HepG2 (cell line): ENCODE data around the gene GPR158. TPM values are rescaled to one million over a fixed set of nuclear protein-coding genes. Genes with fewer than 3 reads are reported as not detected.

ENCODE experiments used
- ATAC-seq: fragments of 200-7000 bp; cut with Tn5 transposase; 3 replicates; pipeline ENCODE4 v1.9.1; 2020; ENCODE audit warnings: mild to moderate bottlenecking, moderate library complexity
- BruUV-seq: library from RNA; stranded (reverse); fragments of 400-500 nt; replicated peaks from 2 replicates; lab custom pipeline; 2021; lab: Mats Ljungman, UMichigan
- CTCF ChIA-PET: fragments of 300-600 bp; formaldehyde crosslinking; extraction: SDS; loops from one replicate; lab custom pipeline; 2021; ENCODE audit warnings: low total read pairs, inconsistent platforms, low intra/inter-chr PET ratio; lab: Yijun Ruan, JAX
- POLR2A ChIA-PET: fragments of 350-600 bp; sonication (Branson Sonifier 250); formaldehyde crosslinking; loops from one replicate; lab custom pipeline; 2020; ENCODE audit warnings: antibody characterized with exemption, inconsistent platforms; lab: Yijun Ruan, JAX
- DNase-seq: peaks from one replicate; pipeline ENCODE4 v3.0.0-alpha.2; 2015; ENCODE audit warnings: low spot score
- FAIRE-seq: peaks from 3 replicates; lab custom pipeline; 2011; peaks lifted over from hg19 to GRCh38; lab: Jason Lieb, UNC
- H2AFZ ChIP-seq: one replicate; pipeline ENCODE4 v1.6.1; 2011; ENCODE audit warnings: low read length, inconsistent platforms
- H3K27ac ChIP-seq: fragments of 300-600 bp; 3 replicates; pipeline ENCODE4 v1.8.0; 2011; ENCODE audit warnings: mixed run types, mild to moderate bottlenecking, mixed read lengths, low read length, inconsistent platforms; ENCODE audit not compliant: insufficient read depth; ENCODE audit errors: extremely low read length
- H3K27me3 ChIP-seq, 2 experiments: fragments of 200-600 bp in 1 of 2; 2 replicates in 1 of 2; 3 replicates in 1 of 2; pipeline versions ENCODE4 v1.6.0 to v1.8.0; 2011; ENCODE audit warnings: low read length in 2 of 2, mild to moderate bottlenecking in 2 of 2, moderate library complexity in 2 of 2, inconsistent platforms in 1 of 2; ENCODE audit not compliant: insufficient read depth in 2 of 2, control insufficient read depth in 1 of 2
- H3K36me3 ChIP-seq, 2 experiments: fragments of 200-600 bp in 1 of 2; replicated peaks in 1 of 2; 2 replicates in 1 of 2; 3 replicates in 1 of 2; pipeline versions ENCODE4 v1.5.1 to v1.8.0; 2011; ENCODE audit warnings: low read length in 2 of 2, inconsistent platforms in 1 of 2; ENCODE audit not compliant: insufficient read depth in 2 of 2, control insufficient read depth in 1 of 2
- H3K4me1 ChIP-seq: 2 replicates; pipeline ENCODE4 v1.5.1; 2012; ENCODE audit warnings: low read length, inconsistent platforms; ENCODE audit not compliant: insufficient read depth
- H3K4me2 ChIP-seq: 2 replicates; pipeline ENCODE4 v1.6.0; 2011; ENCODE audit warnings: low read depth, low read length, inconsistent platforms
- H3K4me3 ChIP-seq, 3 experiments: fragments of 200-600 bp in 1 of 3; sonication (generic), shearing (Covaris generic) in 1 of 3; replicated peaks in 1 of 3; 2 replicates each; pipeline ENCODE4 v1.5.1; 2011 to 2016; ENCODE audit warnings: low read length in 3 of 3, inconsistent platforms in 2 of 3, low read depth in 2 of 3, mild to moderate bottlenecking in 2 of 3, control low read depth in 1 of 3, mixed read lengths in 1 of 3; ENCODE audit not compliant: insufficient read depth in 1 of 3
- H3K79me2 ChIP-seq: one replicate; pipeline ENCODE4 v1.6.1; 2011; ENCODE audit warnings: low read length, inconsistent platforms; ENCODE audit not compliant: insufficient read depth
- H3K9ac ChIP-seq: 2 replicates; pipeline ENCODE4 v1.6.0; 2011; ENCODE audit warnings: mild to moderate bottlenecking, low read depth, low read length, inconsistent platforms; ENCODE audit not compliant: insufficient read depth
- H3K9me3 ChIP-seq: 2 replicates; pipeline ENCODE4 v1.5.1; 2012; ENCODE audit warnings: mild to moderate bottlenecking, low read length
- H4K20me1 ChIP-seq: 2 replicates; pipeline ENCODE4 v1.6.0; 2011; ENCODE audit warnings: inconsistent platforms, mild to moderate bottlenecking, low read length, moderate library complexity; ENCODE audit not compliant: insufficient read depth
- HOXA5 ChIP-seq: sonication (generic); formaldehyde crosslinking; IDR thresholded peaks from 2 replicates; pipeline ENCODE4 v1.4.0; 2020; ENCODE audit warnings: missing genetic modification reagents
- SOX13 ChIP-seq, 3 experiments: fragments of 450-650 bp in 1 of 3; sonication (generic) in 1 of 3; formaldehyde crosslinking in 1 of 3; IDR thresholded peaks in 2 of 3; conservative IDR thresholded peaks in 1 of 3; 2 replicates each; pipeline versions ENCODE4 v1.5.0 to v1.6.1; 2016 to 2020; ENCODE audit warnings: antibody characterized with exemption in 1 of 3, mild to moderate bottlenecking in 1 of 3, missing compliant biosample characterization in 1 of 3, missing genetic modification reagents in 1 of 3, moderate library complexity in 1 of 3
- ZKSCAN8 ChIP-seq: IDR thresholded peaks from 2 replicates; pipeline ENCODE4 v1.6.1; 2016; ENCODE audit warnings: borderline replicate concordance, missing genetic modification reagents, missing compliant biosample characterization
- ZNF17 ChIP-seq: sonication (generic); formaldehyde crosslinking; IDR thresholded peaks from 2 replicates; pipeline ENCODE4 v1.5.0; 2020; ENCODE audit warnings: mild to moderate bottlenecking, missing genetic modification reagents
- ZNF232 ChIP-seq: sonication (generic); formaldehyde crosslinking; IDR thresholded peaks from 2 replicates; pipeline ENCODE4 v1.4.0; 2020; ENCODE audit warnings: missing genetic modification reagents, borderline replicate concordance
- ZNF296 ChIP-seq: sonication (generic); formaldehyde crosslinking; conservative IDR thresholded peaks from 2 replicates; pipeline ENCODE4 v1.5.0; 2020; ENCODE audit warnings: mild to moderate bottlenecking, missing genetic modification reagents
- ZNF3 ChIP-seq: IDR thresholded peaks from 2 replicates; pipeline ENCODE4 v1.7.0; 2017; ENCODE audit warnings: inconsistent platforms
- ZNF563 ChIP-seq: sonication (generic); formaldehyde crosslinking; IDR thresholded peaks from 2 replicates; pipeline ENCODE4 v1.8.0; 2022; ENCODE audit warnings: mild to moderate bottlenecking, moderate library complexity, missing genetic modification reagents
- ZNF614 ChIP-seq: IDR thresholded peaks from 2 replicates; pipeline ENCODE4 v1.6.1; 2018; ENCODE audit warnings: missing biosample characterization, missing genetic modification reagents, inconsistent platforms, borderline replicate concordance
- ZNF672 ChIP-seq: sonication (generic); formaldehyde crosslinking; IDR thresholded peaks from 2 replicates; pipeline ENCODE4 v1.8.1; 2022; ENCODE audit warnings: missing genetic modification reagents
- WGBS: methylation state at CpG from one replicate; pipeline ENCODE4 v1.1.6; 2017; ENCODE audit warnings: low lambda C conversion rate; 5-methylcytosine and 5-hydroxymethylcytosine counted together
- in situ Hi-C: cut with HindIII; loops from 2 replicates; pipeline ENCODE4 v1.10.0; 2017; ENCODE audit warnings: low pct_unique_long_range_greater_than_20kb; ENCODE audit not compliant: extremely low pct_ligation_motif_present
- intact Hi-C: fragments of 100-400 bp; cut with micrococcal nuclease; formaldehyde crosslinking; loops from one replicate; pipeline ENCODE4 v1.10.0; 2022; ENCODE audit not compliant: unreplicated experiment
- polyA plus RNA-seq, 8 experiments: library from polyadenylated mRNA; depleted of rRNA in 3 of 8; stranded (reverse) in 7 of 8; unstranded in 1 of 8; fragments of >200 nt; fragmentation: Illumina TruSeq in 4 of 8; extraction: Trizol in 4 of 8; gene quantifications; 2 replicates each; pipeline versions ENCODE4 v1.2.1 to v1.2.3, GENCODE V29; 2011 to 2016; ENCODE audit warnings: low read depth in 4 of 8, missing spikeins in 1 of 8, mixed read lengths in 1 of 8; ENCODE audit not compliant: insufficient read depth in 1 of 8
- total RNA-seq, 5 experiments: library from RNA; depleted of rRNA; stranded (reverse); fragments of >200 nt; fragmentation: Illumina TruSeq; extraction: Trizol; gene quantifications; 2 replicates each; pipeline ENCODE4 v1.2.3, GENCODE V29; 2016; ENCODE audit warnings: low read depth in 1 of 5
- TF ChIP-seq, protein P1 (sequence below): sonication (generic); formaldehyde crosslinking; IDR thresholded peaks from 2 replicates; pipeline ENCODE4 v1.8.0; 2022; ENCODE audit warnings: mild to moderate bottlenecking, missing genetic modification reagents, borderline replicate concordance

Gene GPR158
- total and polyA plus RNA-seq, 2 of the 13 experiments (the other 11 are each of a cell fraction or from before 2014, with no cell fraction given): not detected

DNA sequence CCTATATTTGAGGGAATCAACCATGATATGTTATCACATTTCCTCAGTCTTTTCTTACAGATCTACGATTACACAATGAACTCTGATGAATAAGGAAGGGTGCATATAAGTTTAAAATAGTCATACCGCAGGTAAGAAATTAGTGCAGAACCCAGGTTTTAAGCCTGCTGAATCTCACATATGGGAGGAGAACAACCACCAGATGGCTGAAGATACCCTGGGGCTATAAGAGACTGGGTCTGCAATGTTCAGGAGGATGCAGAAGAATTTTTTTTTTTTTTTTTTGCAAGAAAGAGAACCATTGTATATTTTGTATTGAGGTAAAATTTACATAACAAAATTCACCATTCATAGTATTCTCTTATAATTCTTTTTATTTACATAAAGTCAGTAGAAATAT, 387.0 kb downstream of the GPR158 start:
- ATAC-seq: no peak
- POLR2A ChIA-PET: no interaction called here
- Histone ChIP-seq H2AFZ (no peak overlapping the region), H3K9ac (no peak overlapping the region), H3K27ac (no peak overlapping the region), H3K79me2 (no peaks in the 10 kb centered on the region), H3K9me3 (no peaks in the 10 kb centered on the region), H3K4me2 (no peak overlapping the region), H3K4me1 (no peaks in the 10 kb centered on the region), H3K36me3 (no peaks in the 10 kb centered on the region), H4K20me1 (no peaks in the 10 kb centered on the region), H3K27me3 (no peaks in the 10 kb centered on the region), H3K4me3 (no peak overlapping the region)
- intact Hi-C loops (no loop called here), in situ Hi-C loops (no loop called here)
- TF ChIP-seq ZNF296 (CRISPR knock-in tag): no peak
- BruUV-seq: no TSS peak
- CTCF ChIA-PET: no interaction called here
- FAIRE-seq: no peak
- WGBS: 0% methylated on average over 2 of the region's 2 CpGs
- DNase-seq: no peak

DNA sequence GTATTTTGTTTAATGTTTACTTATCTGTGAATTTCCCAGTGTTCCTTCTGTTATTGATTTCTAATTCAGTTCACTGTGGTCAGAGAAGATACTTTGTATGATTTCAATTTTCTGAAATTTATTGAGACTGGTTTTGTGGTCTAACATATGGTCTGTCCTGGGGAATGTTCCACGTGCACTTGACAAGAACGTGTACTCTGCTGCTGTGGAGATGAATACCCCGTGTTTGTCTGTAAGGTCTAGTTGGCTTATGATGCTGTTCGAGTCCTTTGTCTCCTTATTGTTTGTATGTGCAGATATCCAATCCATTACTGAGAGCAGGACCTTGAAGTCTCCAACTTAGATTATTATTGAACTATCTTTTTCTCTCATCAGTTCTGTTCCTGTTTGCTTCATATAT, 387.7 kb downstream of the GPR158 start:
- POLR2A ChIA-PET: no interaction called here
- H3K27ac ChIP-seq: no peak overlapping the region
- no peak for DNase-seq
- H3K27me3 ChIP-seq: no peaks in the 10 kb centered on the region
- BruUV-seq: no TSS peak
- CTCF ChIA-PET: no interaction called here
- 2% methylated on average over 4 of the region's 4 CpGs for WGBS
- H3K9ac ChIP-seq: no peak overlapping the region
- no peaks in the 10 kb centered on the region for H3K79me2 ChIP-seq
- no peaks in the 10 kb centered on the region for H4K20me1 ChIP-seq
- no peak overlapping the region for H2AFZ ChIP-seq
- H3K36me3 ChIP-seq: no peaks in the 10 kb centered on the region
- FAIRE-seq: no peak
- no peak overlapping the region for H3K4me3 ChIP-seq
- no peaks in the 10 kb centered on the region for H3K9me3 ChIP-seq
- H3K4me2 ChIP-seq: no peak overlapping the region
- no peak for ATAC-seq
- intact Hi-C loops: no loop called here
- in situ Hi-C loops: no loop called here
- H3K4me1 ChIP-seq: no peaks in the 10 kb centered on the region
- TF ChIP-seq, protein P1, sequence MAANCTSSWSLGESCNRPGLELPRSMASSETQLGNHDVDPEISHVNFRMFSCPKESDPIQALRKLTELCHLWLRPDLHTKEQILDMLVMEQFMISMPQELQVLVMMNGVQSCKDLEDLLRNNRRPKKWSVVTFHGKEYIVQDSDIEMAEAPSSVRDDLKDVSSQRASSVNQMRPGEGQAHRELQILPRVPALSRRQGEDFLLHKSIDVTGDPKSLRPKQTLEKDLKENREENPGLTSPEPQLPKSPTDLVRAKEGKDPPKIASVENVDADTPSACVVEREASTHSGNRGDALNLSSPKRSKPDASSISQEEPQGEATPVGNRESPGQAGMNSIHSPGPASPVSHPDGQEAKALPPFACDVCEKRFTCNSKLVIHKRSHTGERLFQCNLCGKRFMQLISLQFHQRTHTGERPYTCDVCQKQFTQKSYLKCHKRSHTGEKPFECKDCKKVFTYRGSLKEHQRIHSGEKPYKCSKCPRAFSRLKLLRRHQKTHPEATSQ (CRISPR knock-in tag): no peak
- TF ChIP-seq ZNF232 (CRISPR knock-in tag) (no peak), ZKSCAN8 (CRISPR knock-in tag) (no peak), ZNF3 (CRISPR knock-in tag) (no peak), ZNF672 (CRISPR knock-in tag) (no peak), ZNF614 (CRISPR knock-in tag) (no peak), HOXA5 (no peak), ZNF563 (CRISPR knock-in tag) (no peak), SOX13 (IDR thresholded peaks at IDR 0.05) (no peak), SOX13 (CRISPR knock-in tag; conservative IDR thresholded peaks at IDR 0.05 in 1 of 2, IDR thresholded peaks at IDR 0.05 in 1 of 2) (no peak), ZNF17 (no peak)
